Measurements from ENCODE around the gene ZNF583. TPM values are rescaled to one million over a fixed set of nuclear protein-coding genes. Genes with fewer than 3 reads are reported as not detected.

The ZNF583 gene
- 3.9 and 4.7 TPM in 2 replicates for total RNA-seq

DNA sequence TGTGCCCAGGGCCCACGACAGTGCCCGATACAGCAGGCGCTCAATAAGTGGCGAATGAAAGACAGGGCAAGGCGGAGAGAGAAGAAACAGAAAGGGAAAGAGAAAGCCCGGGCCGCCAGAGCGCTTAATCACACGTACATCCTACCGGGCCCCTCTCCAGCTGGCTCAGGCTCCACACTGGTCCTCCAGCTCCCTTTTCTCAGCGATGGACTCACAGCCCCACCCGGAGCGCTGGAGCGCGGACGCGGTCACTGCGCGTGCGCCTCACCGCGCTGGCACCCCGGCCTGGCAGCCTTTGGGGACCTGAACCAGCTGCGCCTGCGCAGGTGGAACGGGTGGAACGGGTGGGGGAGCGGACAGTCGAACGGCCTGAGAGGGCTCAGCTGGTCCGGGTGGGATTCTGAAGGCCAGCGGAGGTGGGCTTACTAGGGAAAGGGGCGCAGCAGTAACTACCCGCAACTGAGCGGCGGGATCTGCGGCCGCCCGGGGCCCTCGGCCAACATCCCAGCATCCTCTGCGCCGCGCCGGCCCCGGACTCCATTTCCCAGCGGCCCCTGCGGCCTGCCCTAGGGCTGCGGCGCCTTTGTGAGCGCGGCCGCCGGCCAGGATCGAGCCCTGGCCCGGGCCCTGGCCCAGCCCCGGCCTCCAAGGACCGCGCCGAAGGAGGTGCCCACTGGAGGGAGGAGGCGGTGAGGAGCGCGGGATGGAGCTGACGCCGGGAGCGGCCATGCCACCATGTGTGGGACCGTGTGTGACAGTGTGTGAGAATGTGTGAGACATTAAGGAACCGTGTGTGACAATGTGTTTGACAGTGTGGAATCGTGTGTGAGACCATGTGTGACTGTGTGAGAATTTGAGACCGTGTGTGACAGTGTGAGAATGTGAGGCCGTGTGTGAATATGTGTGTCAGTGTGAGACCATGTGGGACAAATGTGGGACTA lies at the start of gene ZNF583:
ZNF583 (plus strand) TSS at position 569 of the 941 bp plus-strand sequence. CDS start 2,783 bp downstream, outside the sequence.

DNA sequence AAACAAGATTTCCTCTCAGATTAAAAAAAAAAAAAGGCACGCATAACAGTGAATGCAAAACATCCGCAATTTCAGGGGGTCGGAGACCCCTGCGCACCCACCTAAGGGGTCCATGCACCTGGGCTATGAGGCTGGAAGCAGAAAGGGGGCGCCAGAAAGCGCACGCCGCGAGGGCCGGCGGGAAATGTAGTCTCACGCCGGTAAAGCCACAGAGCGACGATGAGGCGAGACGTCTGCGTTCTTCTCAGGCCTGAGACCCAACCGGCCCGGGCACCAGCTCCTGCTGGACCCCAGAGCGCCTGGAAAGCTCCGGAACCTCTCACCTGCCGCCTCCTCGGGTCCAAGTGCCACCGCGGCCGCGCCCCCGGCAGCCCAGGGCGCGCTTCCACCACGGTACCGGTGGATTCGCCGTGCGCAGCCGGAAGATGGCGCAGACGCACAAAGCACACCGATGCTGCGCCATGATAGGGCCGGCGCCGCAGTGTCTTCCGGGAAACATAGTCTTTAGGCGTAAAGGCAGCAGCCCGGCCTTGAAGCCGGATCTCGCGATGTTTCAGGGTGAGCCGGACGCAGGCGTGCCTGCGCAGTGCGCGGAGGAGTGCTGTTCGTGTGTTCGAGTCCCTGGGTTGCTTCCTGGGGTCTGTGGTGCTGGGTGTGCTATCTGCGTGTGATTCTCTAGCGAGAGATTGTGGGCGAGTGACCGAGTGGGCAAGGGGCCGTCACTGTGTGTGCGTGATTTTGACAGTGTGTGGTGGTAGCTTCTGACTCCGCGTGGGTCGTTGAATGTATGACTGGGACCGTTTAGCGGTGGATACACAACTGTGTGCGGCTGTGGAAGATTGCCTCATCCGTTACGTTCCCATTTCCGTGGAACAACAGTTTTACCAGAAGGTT lies 10.8 kb upstream of the ZNF583 start, which contains the start of gene ZNF582:
ZNF582 (minus strand) TSS at position 416 of the 894 bp plus-strand sequence. CDS start 1,782 bp downstream, outside the sequence.

Other genes with a start within 250 kb of the ZNF583 start
- not detected in 2 replicates for gene GALP, start 228.3 kb upstream of the ZNF583 start, total RNA-seq
- gene ZSCAN5B, start 206.5 kb upstream of the ZNF583 start, total RNA-seq: not detected in 2 replicates
- gene ZSCAN5C, start 202.1 kb upstream of the ZNF583 start, total RNA-seq: not detected in 2 replicates
- not detected in 2 replicates for gene EDDM13, start 131.6 kb upstream of the ZNF583 start, total RNA-seq
- 5.2 and 8.9 TPM in 2 replicates for gene ZSCAN5A, start 89.5 kb upstream of the ZNF583 start, total RNA-seq
- 3.1 TPM in 2 replicates for gene ZNF582, start 10.8 kb upstream of the ZNF583 start, total RNA-seq
- gene ZNF667, start 73.0 kb downstream of the ZNF583 start, total RNA-seq: 7.8 and 12.9 TPM in 2 replicates
- gene ZNF471, start 103.5 kb downstream of the ZNF583 start, total RNA-seq: 6.7 and 7.1 TPM in 2 replicates
- gene ZFP28, start 134.6 kb downstream of the ZNF583 start, total RNA-seq: 9.2 and 10.2 TPM in 2 replicates
- gene ZNF470, start 163.1 kb downstream of the ZNF583 start, total RNA-seq: 8.5 and 9.5 TPM in 2 replicates
- 8.1 and 10.9 TPM in 2 replicates for gene ZNF71, start 191.0 kb downstream of the ZNF583 start, total RNA-seq
- 0.13 TPM in 1 of 2 replicates, not detected in the other for gene SMIM17, start 238.8 kb downstream of the ZNF583 start, total RNA-seq

Data from smooth muscle cell of the pulmonary artery (primary cell).